B cell (primary cell): ENCODE data around the gene TNXB. TPM values are rescaled to one million over a fixed set of nuclear protein-coding genes. Genes with fewer than 3 reads are reported as not detected.
A peak's percentile ranks its signal among the peaks of the same experiment; 100 is the strongest.

Experiments used
- ATAC-seq: fragments of 200-7000 bp; cut with Tn5 transposase; one replicate; pipeline ENCODE4 v1.10.0; 2021; ENCODE audit warnings: low read depth, mild to moderate bottlenecking, moderate number of reproducible peaks, moderate library complexity
- CTCF ChIA-PET: fragments of 350-600 bp; sonication (Branson Sonifier 250); formaldehyde crosslinking; loops from one replicate; lab custom pipeline; 2021; ENCODE audit warnings: antibody characterized with exemption, inconsistent platforms; lab: Charles Lee
- POLR2A ChIA-PET: fragments of 350-600 bp; sonication (Branson Sonifier 250); formaldehyde crosslinking; loops from one replicate; lab custom pipeline; 2021; ENCODE audit warnings: antibody characterized with exemption; lab: Charles Lee
- DNase-seq: peaks from one replicate; pipeline ENCODE4 v3.0.0; 2013
- H2AFZ ChIP-seq: 2 replicates; pipeline ENCODE4 v1.6.1; 2012; ENCODE audit warnings: mild to moderate bottlenecking, low read depth, low read length; ENCODE audit not compliant: insufficient read depth, poor library complexity, severe bottlenecking
- H3K27ac ChIP-seq, 2 donors: 1 replicate in 1 of 2; 2 replicates in 1 of 2; pipeline ENCODE4 v1.5.1; 2012 to 2013; ENCODE audit warnings: low read length in 2 of 2, mild to moderate bottlenecking in 2 of 2, moderate library complexity in 1 of 2
- H3K27me3 ChIP-seq, 4 experiments: fragments of 200-600 bp in 1 of 4; sonication (generic) in 1 of 4; replicated peaks in 1 of 4; 1 replicate in 2 of 4; 2 replicates in 2 of 4; pipeline versions ENCODE4 v1.6.1 to v1.7.0; 2013 to 2016; ENCODE audit warnings: low read length in 3 of 4, mild to moderate bottlenecking in 2 of 4, mixed read lengths in 1 of 4, moderate library complexity in 1 of 4; ENCODE audit not compliant: insufficient read depth in 4 of 4, control insufficient read depth in 3 of 4; ENCODE audit errors: control extremely low read depth in 1 of 4
- H3K36me3 ChIP-seq, 2 experiments: replicated peaks in 1 of 2; 1 replicate in 1 of 2; 2 replicates in 1 of 2; pipeline versions ENCODE4 v1.6.1 to v1.7.1; 2013; ENCODE audit warnings: low read length in 1 of 2; ENCODE audit not compliant: insufficient read depth in 2 of 2, control insufficient read depth in 1 of 2; ENCODE audit errors: control extremely low read depth in 1 of 2, extremely low read depth in 1 of 2
- H3K4me1 ChIP-seq, 2 donors: fragments of 200-600 bp in 1 of 2; sonication (generic) in 1 of 2; 1 replicate in 1 of 2; 2 replicates in 1 of 2; pipeline versions ENCODE4 v1.5.1 to v1.6.1; 2013 to 2017; ENCODE audit warnings: low read length in 2 of 2; ENCODE audit not compliant: control insufficient read depth in 2 of 2, insufficient read depth in 2 of 2
- H3K4me2 ChIP-seq: replicated peaks from 2 replicates; pipeline ENCODE3; 2012; ENCODE audit warnings: mild to moderate bottlenecking, low read depth, low read length; ENCODE audit not compliant: poor library complexity, severe bottlenecking
- H3K4me3 ChIP-seq, 5 experiments: fragments of 200-600 bp in 1 of 5; sonication (generic) in 1 of 5; 1 replicate in 3 of 5; 2 replicates in 2 of 5; pipeline versions ENCODE4 v1.5.1 to v1.7.0; 2011 to 2016; ENCODE audit warnings: low read length in 4 of 5, mild to moderate bottlenecking in 4 of 5, low read depth in 2 of 5, control low read depth in 1 of 5, moderate library complexity in 1 of 5; ENCODE audit not compliant: insufficient read depth in 1 of 5; ENCODE audit errors: control extremely low read depth in 1 of 5, extremely low read depth in 1 of 5
- H3K79me2 ChIP-seq: fragments of 200-600 bp; sonication (generic); one replicate; pipeline ENCODE4 v1.6.0; 2016; ENCODE audit warnings: low read length; ENCODE audit not compliant: control insufficient read depth, insufficient read depth
- H3K9ac ChIP-seq: fragments of 200-600 bp; sonication (generic); 2 replicates; pipeline ENCODE4 v1.6.1; 2017; ENCODE audit warnings: mild to moderate bottlenecking, low read length, moderate library complexity
- H3K9me3 ChIP-seq, 3 donors: one replicate each; pipeline versions ENCODE4 v1.6.1 to v1.7.1; 2013; ENCODE audit warnings: low read length in 2 of 3; ENCODE audit not compliant: control insufficient read depth in 2 of 3, insufficient read depth in 1 of 3; ENCODE audit errors: control extremely low read depth in 1 of 3
- H4K20me1 ChIP-seq: 2 replicates; pipeline ENCODE4 v1.6.0; 2012; ENCODE audit warnings: mild to moderate bottlenecking, low read length; ENCODE audit not compliant: insufficient read depth, control insufficient read depth, poor library complexity, severe bottlenecking
- H3K27ac Mint-ChIP-seq: one replicate; pipeline ENCODE4 v1.8.0; 2021; ENCODE audit warnings: mixed read lengths
- H3K27me3 Mint-ChIP-seq: one replicate; pipeline ENCODE4 v1.8.0; 2021; ENCODE audit warnings: mixed read lengths
- H3K4me1 Mint-ChIP-seq: one replicate; pipeline ENCODE4 v1.8.0; 2021; ENCODE audit warnings: mixed read lengths
- H3K4me3 Mint-ChIP-seq: one replicate; pipeline ENCODE4 v1.8.0; 2021; ENCODE audit warnings: mixed read lengths
- H3K9me3 Mint-ChIP-seq: one replicate; pipeline ENCODE4 v1.8.0; 2022; ENCODE audit warnings: mixed read lengths; ENCODE audit not compliant: insufficient read depth
- EZH2 ChIP-seq: IDR thresholded peaks from 2 replicates; pipeline ENCODE4 v1.6.1; 2012; ENCODE audit warnings: borderline replicate concordance, low read depth, mild to moderate bottlenecking, moderate library complexity, low read length; ENCODE audit not compliant: insufficient read depth, poor library complexity, severe bottlenecking
- WGBS: methylation state at CpG from one replicate; pipeline ENCODE4 v1.1.5; 2013; ENCODE audit warnings: missing lambda C conversion rate; ENCODE audit not compliant: insufficient coverage; 5-methylcytosine and 5-hydroxymethylcytosine counted together
- intact Hi-C: fragments of 100-400 bp; cut with micrococcal nuclease; formaldehyde crosslinking; loops from one replicate; pipeline ENCODE4 v1.10.0; 2022
- polyA plus RNA-seq: library from polyadenylated mRNA; depleted of rRNA; stranded (reverse); fragments of >200 nt; gene quantifications from 2 replicates; pipeline ENCODE4 v1.2.3, GENCODE V29; 2012
- total RNA-seq, 2 donors: library from RNA; stranded (reverse); fragments of 120-200 nt in 1 of 2; gene quantifications; 1 replicate in 1 of 2; 2 replicates in 1 of 2; pipeline versions ENCODE4 v1.2.3 to v1.2.4, GENCODE V29; 2013 to 2022
- TF ChIP-seq, protein P1 (sequence below): fragments of 200-600 bp; IDR thresholded peaks from one replicate; pipeline ENCODE4 v1.8.0; 2022; ENCODE audit warnings: antibody characterized with exemption, mild to moderate bottlenecking

TNXB gene
- total and polyA plus RNA-seq, 2 donors (not counting 1 experiment from before 2014, with no cell fraction given): 1.4 to 19.0 TPM

GRCh38 chr6:32096394-32097258 is 12.5 kb downstream of the TNXB start:
- Histone ChIP-seq H2AFZ (peak overlapping the region; percentile 33), H3K36me3 (no peaks in the 10 kb centered on the region), H3K79me2 (no peaks in the 10 kb centered on the region), H3K4me3 (peak overlapping the region in 1 of 5 experiments; percentile 3), H3K27ac (no peak overlapping the region), H4K20me1 (no peaks in the 10 kb centered on the region), H3K4me1 (peaks cover 0 to 16% of the 10 kb centered on the region in 2 donors), H3K9ac (no peak overlapping the region), H3K4me2 (peak overlapping the region; percentile 47), H3K27me3 (peaks cover 0 to 38% (median 13%) of the 10 kb centered on the region in 4 experiments), H3K9me3 (peaks cover 0 to 3% (median 0%) of the 10 kb centered on the region in 3 donors)
- no peaks in the 10 kb centered on the region for H3K9me3 Mint-ChIP-seq
- peaks cover 3% of the 10 kb centered on the region for H3K4me1 Mint-ChIP-seq
- no peak overlapping the region for H3K4me3 Mint-ChIP-seq
- H3K27me3 Mint-ChIP-seq: peaks cover 40% of the 10 kb centered on the region
- WGBS: 28% methylated on average over 90 of the region's 90 CpGs
- no peak overlapping the region for H3K27ac Mint-ChIP-seq
- intact Hi-C loops: no loop called here
- ChIA-PET CTCF (no interaction called here), POLR2A (no interaction called here)
- DNase-seq: no peak
- TF ChIP-seq, protein P1, sequence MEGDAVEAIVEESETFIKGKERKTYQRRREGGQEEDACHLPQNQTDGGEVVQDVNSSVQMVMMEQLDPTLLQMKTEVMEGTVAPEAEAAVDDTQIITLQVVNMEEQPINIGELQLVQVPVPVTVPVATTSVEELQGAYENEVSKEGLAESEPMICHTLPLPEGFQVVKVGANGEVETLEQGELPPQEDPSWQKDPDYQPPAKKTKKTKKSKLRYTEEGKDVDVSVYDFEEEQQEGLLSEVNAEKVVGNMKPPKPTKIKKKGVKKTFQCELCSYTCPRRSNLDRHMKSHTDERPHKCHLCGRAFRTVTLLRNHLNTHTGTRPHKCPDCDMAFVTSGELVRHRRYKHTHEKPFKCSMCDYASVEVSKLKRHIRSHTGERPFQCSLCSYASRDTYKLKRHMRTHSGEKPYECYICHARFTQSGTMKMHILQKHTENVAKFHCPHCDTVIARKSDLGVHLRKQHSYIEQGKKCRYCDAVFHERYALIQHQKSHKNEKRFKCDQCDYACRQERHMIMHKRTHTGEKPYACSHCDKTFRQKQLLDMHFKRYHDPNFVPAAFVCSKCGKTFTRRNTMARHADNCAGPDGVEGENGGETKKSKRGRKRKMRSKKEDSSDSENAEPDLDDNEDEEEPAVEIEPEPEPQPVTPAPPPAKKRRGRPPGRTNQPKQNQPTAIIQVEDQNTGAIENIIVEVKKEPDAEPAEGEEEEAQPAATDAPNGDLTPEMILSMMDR: no peak
- TF ChIP-seq EZH2: no peak
- ATAC-seq: no peak

- H3K27ac Mint-ChIP-seq: no peak overlapping the region
- Histone ChIP-seq H3K27me3 (peaks cover 0 to 37% (median 13%) of the 10 kb centered on the region in 4 experiments), H3K4me2 (peak overlapping the region; percentile 47), H3K4me1 (peaks cover 0 to 16% of the 10 kb centered on the region in 2 donors), H2AFZ (no peak overlapping the region), H3K79me2 (no peaks in the 10 kb centered on the region), H4K20me1 (no peaks in the 10 kb centered on the region), H3K9ac (no peak overlapping the region), H3K9me3 (peaks cover 0 to 3% (median 0%) of the 10 kb centered on the region in 3 donors), H3K36me3 (no peaks in the 10 kb centered on the region), H3K4me3 (peak overlapping the region in 1 of 5 experiments; percentile 3), H3K27ac (no peak overlapping the region)
- DNase-seq (no peak), ATAC-seq (no peak)
- H3K27me3 Mint-ChIP-seq: peaks cover 40% of the 10 kb centered on the region
- intact Hi-C loops: no loop called here
- POLR2A ChIA-PET: no interaction called here
- peaks cover 3% of the 10 kb centered on the region for H3K4me1 Mint-ChIP-seq
- CTCF ChIA-PET: no interaction called here
- no peaks in the 10 kb centered on the region for H3K9me3 Mint-ChIP-seq
- WGBS: 40% methylated on average over 36 of the region's 36 CpGs
- TF ChIP-seq, protein P1: no peak
- no peak for TF ChIP-seq EZH2
- no peak overlapping the region for H3K4me3 Mint-ChIP-seq
Observed at GRCh38 chr6:32096087-32096393, 13.1 kb downstream of the TNXB start.
